SW 1271 (cell line): ENCODE data around the gene CST9L.

Source experiments
- DNase-seq, 2 experiments: peaks; one replicate each; lab custom pipeline; 2025; lab: John Stamatoyannopoulos, UW

The CST9L gene

GRCh38 chr20:23546435-23547144 is 21.7 kb downstream of the CST9L start:
- DNase-seq, result no peak

DNA sequence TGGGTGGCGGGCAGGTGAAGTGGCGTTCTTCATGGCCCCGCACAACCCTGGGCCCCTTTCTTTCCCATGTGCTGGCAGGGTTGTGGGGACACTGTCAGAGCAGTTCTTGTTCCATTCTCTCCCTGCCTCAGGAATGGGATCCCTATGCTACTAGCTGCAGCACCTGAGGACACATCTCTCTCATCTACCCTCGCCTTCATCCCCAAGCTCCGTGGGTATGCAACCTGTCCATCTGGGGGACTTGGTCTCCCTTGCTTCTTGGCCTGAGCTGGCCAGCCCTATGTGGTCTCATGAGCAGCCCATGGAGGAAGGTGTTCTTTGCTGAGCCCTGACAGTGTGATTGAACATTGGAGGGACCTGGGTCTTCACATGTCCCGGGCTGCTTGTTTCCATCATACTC is 24.2 kb downstream of the CST9L start:
- no peak for DNase-seq

GRCh38 chr20:23542801-23543200 is 25.5 kb downstream of the CST9L start:
- DNase-seq, result no peak

GRCh38 chr20:23541776-23542175 is 26.5 kb downstream of the CST9L start:
- no peak for DNase-seq

DNA sequence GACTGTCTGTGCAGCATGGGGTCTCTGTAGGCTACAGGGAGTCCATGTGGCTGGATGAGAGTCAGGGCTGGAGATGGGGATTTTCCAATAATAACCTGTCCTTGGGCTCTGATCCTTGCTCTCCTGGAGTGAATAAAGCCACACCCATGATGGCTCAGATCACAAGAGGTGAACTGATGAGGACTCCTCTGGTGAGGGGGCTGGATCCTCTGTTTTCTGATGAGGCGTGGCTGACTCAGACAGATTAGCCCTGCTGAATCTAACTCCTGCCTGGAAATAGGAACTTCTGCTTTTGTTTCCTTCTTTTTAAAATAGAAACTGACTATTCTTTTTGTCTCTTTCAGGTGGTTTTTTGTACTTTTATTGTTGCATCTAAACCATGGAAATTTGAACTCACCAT is 27.0 kb downstream of the CST9L start:
- no peak for DNase-seq

DNA sequence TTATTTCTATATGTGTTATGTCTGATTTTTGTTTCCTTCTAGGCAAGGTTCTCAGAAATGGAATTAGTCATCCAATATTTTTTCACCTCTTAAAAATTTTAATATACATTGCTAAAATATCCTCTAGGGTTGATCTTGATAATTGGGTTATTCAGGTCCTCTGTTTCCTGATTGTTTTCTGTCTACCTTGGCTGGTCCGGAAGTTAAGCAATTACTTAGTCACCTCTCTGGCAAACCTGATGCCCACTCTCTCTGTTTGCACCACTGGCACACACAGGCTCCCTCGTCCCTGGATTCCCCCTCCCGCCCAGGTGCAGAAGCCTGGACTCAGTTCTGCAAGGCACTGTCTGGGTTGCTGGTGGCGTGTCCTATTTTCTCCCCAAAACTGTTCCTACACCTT is 27.7 kb downstream of the CST9L start:
- DNase-seq, result no peak

GRCh38 chr20:23537030-23537429 is 31.3 kb downstream of the CST9L start:
- no peak for DNase-seq

DNA sequence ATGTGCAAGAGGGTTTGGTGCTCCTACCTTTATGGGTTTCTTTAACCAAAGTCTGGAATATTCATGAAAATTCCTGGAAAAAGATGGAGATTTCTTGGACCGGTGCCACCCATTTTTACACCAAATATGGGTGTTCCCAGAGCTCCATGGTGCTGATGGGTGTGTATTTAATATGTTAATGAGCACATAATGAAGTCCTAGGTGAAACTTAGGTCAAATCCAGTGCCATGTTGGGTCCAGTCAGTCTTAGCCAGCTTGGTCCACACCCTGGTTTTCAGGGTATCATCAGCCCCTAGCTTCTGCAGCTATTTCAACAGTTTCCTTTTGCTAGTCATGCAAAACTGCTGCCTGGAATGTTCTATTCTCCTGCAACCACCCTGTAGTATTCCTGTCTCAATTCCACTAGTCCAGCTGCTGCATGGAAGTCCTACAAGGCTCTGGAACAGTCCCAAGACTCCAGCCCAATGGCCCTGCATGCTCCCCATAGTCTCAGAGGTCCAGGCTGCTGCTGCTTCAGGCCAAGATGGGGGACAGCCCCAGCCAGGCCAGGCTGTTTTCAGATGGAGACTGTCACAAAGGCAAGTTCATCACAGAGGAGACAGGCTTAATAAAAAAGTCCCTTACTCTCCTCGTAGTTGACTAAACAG is 31.8 kb downstream of the CST9L start:
- DNase-seq, result no peak

- no peak for DNase-seq
Measured at GRCh38 chr20:23534801-23535593, 33.3 kb downstream of the CST9L start.

DNA sequence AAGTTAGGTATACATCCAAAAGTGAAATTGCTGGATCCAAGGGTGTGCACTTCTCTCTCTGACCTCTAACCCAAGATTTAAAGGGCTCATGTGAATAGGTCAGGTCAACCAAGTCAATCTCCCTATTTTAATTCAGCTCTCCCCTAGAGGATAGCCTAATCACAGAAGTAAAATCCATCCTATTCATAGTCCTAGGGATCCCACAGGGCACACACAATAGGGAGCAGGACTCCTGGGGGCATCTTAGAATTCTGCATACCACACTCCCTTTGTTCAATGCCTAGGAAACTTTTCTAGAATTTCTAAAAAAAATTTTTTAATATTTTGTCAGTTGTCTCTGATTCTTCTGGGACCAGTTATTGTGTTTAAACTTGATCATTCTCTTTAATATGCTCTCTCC is 35.1 kb downstream of the CST9L start:
- DNase-seq, result no peak

GRCh38 chr20:23532533-23532932 is 35.8 kb downstream of the CST9L start:
- no peak for DNase-seq

DNA sequence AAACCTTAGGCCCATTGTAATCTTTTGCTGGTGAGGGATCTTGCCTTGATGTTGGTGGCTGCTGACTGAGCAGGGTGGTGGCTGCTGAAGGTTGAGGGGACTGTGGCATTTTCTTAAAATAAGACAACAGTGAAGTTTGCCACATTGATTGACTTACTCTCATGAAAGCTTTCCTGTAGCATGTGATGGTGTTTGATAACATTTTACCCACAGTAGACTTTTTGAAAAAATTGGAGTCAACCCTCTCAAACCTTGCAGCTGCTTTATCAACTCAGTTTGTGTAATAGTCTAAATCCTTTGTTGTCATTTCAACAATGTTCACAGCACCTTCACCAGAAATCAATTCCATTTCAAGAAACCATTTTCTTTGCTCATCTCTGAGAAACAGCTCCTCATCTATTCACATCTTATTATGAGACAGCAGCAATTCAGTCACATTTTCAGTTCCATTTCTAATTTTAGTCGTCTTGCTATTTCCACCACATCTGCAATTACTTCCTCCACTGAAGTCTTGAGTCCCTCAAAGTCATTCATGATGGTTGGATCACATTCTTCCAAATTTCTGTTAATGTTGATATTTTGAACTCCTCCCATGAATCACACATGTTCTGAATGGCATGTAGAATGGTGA is 37.2 kb downstream of the CST9L start:
- DNase-seq, result no peak

DNA sequence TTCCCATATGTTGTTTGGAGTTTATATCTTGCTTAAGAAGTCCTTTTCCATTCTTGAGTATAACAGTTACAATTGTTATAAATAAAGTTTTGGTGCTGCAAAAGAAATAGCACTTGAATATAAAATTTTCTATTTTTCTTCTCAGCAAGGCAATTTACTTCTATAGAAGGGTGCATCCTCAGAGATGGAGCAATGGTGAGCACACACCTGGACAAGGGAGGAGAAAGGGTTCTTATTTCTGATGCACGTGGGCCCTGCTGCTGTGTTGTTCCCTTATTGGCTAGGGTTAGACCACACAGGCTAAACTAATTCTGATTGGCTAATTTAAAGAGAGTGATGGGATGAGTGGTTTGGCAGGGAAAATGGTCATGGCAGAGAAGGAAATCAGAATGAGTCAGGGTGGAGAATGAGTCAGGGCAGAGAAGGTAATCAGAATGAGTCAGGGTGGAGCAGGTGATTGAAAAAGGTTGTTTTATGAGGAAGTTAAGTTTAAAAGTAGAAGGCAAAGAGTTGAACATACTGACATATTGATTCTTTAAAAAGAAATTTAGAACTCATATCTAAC is 39.3 kb downstream of the CST9L start:
- DNase-seq, result no peak

- DNase-seq, result no peak
Measured at GRCh38 chr20:23526850-23527249, 41.4 kb downstream of the CST9L start.

- no peak for DNase-seq
Measured at GRCh38 chr20:23524146-23524545, 44.1 kb downstream of the CST9L start.

GRCh38 chr20:23520185-23520584 is 48.1 kb downstream of the CST9L start:
- DNase-seq, result no peak

- no peak for DNase-seq
Measured at GRCh38 chr20:23519556-23519955, 48.7 kb downstream of the CST9L start.

- DNase-seq, result no peak
Measured at GRCh38 chr20:23517719-23518118, 50.6 kb downstream of the CST9L start.

DNA sequence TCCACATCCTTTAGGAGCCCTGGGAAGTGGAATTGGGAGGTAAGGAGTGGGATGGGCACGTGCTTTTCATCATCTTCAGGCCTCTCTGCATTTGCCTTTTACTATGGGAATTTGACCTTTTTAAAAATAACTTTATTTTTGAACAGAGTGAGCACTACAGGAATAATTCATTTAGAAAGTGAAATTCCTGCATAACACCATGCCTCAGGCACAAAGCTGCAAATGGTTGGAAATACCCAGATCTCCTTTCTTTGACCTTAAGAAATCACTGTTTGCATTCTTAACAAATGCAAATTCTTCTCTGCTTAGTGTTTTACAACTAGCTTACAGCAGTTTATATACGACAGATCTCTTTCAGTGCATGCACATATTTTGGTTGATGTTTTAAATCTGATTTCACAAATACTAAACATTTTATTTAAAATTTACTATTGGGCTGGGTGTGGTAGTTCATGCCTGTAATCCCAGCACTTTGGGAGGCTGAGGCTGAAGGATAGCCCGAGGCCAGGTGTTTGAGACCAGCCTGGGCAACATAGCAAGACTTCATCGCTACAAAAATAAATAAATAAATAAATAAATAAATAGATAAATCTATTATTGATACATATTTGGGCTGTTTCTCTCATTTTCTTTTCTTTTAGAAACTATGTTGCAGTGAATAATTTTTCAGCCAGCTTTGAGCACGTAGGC is 52.9 kb downstream of the CST9L start:
- DNase-seq, result no peak

DNA sequence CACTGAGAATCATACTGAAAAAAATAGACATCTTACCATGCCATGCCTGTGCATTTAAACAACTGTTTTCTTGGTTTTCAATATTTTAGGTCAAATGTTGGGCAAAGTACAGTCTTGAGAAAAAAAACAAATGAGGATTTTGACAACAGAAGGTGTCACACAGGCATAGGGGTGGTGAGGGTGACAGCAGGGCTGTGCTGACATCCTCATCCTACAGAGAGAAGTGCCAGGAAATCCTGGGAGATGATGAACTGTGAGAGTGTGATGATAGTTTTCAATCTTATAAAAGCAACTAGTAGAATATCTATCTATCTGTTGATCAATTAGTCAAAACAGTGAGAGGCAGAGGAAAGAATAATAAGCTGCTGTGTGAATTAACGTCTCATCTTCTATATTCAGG is 53.4 kb downstream of the CST9L start:
- DNase-seq, result no peak
